Skeletal muscle cell (primary cell): ENCODE data around the gene SQSTM1.

Experiments
- DNase-seq: peaks from one replicate; pipeline ENCODE4 v3.0.0-alpha.2; 2010; ENCODE audit warnings: low read depth
- H3K4me3 ChIP-seq: 2 replicates; pipeline ENCODE4 v1.5.1; 2011; ENCODE audit warnings: low read depth, mild to moderate bottlenecking, control low read depth, low read length, moderate library complexity

SQSTM1 gene

DNA sequence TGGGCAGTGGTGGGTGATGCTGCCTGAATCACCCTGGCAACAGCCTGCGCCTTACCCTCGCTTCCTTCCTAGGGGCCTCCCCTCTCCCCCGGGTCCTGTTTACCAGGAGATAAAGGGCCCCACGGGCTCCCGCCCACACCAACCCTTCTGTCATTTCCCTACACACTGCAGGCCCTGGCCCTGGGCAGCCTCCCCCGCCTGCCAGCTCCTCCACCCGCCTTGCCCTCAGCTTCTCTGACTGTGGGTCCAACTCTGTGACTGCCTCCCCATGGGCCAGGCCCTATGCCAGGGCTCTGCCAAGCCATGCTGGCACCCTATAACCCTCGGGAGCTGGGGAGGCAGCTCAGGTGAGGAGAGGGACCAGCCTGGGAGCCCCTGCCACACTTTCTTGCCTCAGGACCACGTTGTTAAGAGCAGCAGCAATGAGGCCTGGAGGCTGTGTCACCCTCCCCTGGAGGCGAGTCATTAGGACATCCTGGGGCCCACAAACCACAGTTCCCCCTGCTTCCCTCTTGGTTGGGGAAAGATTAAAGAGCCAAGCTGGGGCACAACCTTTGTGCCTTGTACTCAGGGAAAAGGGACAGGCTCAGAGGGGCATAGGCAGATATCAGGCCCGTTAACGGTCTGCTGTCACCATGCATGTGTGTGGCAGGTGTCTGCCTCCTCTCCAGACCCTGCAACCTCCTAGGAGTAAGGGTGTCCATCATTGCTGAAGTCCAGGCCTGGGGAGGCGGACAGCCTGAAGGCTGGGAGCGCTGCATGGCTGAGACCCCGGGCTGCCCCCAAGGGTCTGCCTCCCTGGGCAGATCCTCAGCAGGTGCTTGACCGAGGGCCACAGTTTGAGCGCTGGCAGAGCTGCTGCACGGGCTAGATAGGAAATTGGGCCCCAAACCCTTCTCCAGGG is 16.8 kb upstream of the SQSTM1 start:
- H3K4me3 ChIP-seq, result no peak overlapping the region
- DNase-seq, result no peak

DNA sequence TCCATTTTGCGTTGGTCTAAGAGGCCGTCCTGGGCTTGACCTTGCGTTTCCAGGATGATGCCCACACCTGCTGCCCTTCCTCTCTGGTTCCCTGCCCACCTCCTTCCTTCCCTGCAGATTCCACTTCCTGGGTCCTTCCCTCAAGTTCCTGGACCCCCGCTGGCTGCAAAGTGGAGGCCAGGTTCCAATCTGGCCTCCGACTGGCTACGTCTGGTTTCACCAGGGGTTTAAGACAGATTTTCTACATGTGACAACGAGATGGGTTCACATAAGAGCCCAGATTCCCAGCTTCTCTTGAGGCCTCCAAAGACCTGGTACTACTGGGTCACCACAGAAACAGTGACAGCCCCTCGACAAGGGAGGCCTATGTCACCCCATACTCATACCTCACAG is 16.2 kb upstream of the SQSTM1 start:
- peak overlapping the region; percentile 77 for H3K4me3 ChIP-seq

DNA sequence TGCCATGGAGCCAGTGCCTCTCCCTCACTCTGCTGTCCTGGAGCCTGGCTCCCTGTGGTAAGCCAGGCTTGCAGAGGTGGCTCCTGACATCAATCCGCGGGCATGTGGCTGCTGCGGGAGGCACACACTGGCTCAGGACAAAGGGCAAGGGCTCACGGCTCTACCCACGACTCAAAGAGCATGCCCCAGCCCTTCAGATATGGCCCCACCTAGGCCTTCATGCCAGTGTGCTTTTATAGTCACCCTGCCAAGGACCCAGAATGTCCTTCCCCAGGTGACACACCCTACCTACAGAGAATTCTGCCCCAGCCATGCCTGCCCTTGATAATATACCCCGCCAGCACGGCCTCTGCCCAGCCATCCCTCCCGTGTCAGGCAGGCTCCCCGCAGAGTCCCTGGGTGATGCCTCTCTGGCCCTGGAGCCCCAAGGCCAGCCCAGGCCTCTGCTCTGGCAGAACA is 15.6 kb upstream of the SQSTM1 start:
- H3K4me3 ChIP-seq, result peak overlapping the region; percentile 77
- DNase-seq, result no peak

More for the DNA sequence above, 16.2 kb upstream of the SQSTM1 start:
- no peak for DNase-seq

DNA sequence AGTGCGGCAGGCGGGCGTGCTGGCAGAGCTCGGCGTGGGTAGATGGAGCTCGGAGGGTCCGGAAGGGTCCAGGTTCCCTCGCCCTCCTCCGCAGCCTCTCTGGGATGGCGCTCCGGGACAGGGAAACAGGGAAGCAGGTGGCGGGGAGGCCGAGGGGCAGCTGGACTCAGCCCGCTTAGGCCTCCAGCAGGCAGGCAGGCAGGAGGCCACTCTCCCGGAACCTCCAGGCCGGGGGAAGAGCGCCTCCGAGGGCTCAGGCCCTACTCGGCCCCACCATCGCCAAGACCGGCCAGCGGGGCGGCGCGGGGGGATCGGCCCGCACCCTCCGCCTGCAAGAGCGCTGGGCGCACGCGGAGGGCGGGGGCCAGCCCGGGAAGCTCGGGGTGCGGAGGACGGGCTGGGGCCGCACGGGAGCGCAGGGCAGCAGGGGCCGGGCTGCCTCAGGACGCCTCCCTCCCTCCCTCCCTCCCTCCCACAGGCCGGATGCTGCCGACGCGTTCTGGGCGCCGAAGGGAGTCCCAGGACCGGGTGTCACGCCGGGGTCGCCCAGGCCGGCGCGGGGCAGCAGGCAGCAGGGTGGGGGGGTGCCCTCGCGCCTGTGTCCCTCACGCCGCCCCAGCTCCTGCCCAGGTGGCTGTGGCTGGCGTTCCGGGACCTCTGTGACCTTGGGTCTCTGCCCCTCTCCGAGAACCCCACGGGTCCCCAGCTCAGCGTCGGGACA is 15.0 kb upstream of the SQSTM1 start:
- peak overlapping the region; percentile 77 for H3K4me3 ChIP-seq
- no peak for DNase-seq

DNA sequence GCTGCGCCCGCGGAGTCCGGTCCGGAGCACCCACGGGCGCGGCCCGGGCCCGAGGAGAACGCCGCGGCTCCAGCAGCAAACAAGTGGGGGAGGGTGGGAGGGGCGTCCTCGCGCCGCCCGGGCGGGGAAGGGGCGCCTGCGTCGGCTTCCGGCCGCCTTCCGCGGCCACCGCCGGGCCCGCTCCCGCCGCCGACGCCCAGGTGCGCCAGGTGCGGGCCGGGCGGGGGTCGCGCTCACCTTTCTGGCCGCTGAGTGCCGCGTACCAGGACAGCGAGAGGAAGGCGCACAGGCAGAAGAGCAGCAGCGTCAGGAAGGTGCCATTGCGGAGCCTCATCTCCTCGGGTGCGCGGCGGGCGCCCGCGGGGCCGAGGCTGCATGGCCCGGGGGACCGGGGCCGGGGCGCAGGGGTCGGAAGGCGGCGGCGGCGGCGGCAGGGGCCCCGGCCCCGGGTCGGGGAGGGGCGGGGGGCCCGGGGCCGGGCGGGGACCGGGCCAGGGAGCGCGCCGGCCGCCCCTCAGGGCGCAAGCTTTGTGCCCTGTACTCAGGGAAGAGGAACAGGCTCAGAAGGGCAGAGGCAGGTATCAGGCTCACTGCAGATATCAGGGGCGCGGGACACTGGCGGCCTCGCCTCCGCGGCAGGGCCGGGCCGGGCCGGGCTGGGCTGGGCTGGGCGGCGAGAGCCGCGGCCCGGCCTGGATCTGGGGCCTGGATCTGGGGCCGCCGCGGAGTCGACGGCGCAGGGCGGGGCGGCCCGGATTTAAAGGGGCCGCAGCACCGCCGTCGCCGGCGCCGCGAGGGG is 14.3 kb upstream of the SQSTM1 start, which contains the start of gene MGAT4B:
Gene MGAT4B, minus strand, starts transcription at position 617 of the 799 bp plus-strand sequence. Its CDS starts 283 bp downstream, at position 334.
- H3K4me3 ChIP-seq, result peak within 1 kb of the TSS; percentile 77
- DNase-seq, result peak; percentile 27

DNA sequence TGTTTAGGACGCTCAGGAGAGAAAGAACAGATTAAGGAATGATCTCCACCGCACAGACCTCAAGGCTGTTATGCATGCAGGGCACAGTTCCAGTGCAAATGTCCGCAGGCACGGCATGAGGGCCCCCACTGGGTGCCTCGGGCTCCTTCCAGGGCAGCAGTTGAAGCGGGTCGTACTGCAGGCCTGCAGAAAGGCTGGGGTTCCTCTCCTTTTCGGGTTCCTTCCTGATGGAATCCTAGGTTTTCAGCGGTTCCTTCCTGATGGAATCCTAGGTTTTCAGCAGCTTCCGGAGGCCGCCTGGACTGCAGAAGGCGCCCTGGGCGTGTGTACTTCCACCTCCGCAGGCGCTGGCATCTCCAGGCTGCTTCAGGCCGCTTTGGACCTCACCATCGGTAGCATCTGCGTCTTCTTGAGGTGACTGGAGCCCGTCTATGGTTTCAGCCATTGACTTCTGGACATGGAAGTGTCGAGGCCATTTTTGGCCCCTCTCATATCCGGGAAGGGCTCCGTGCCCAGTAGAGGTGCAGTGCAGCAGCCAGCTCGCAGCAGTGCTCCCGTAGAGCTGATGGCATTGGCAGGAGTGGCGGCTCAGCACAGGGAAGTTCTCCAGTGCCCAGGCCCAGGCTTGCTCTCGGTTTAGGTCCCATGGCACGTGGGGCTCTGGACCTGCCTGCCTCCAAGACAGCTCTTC is 8.4 kb upstream of the SQSTM1 start:
- H3K4me3 ChIP-seq, result no peak overlapping the region
- DNase-seq, result no peak

GRCh38 chr5:179812997-179813607 is 7.6 kb upstream of the SQSTM1 start:
- no peak for DNase-seq
- H3K4me3 ChIP-seq, result no peak overlapping the region

- H3K4me3 ChIP-seq, result no peak overlapping the region
- DNase-seq, result no peak
Measured at GRCh38 chr5:179814090-179814489, 6.6 kb upstream of the SQSTM1 start.

GRCh38 chr5:179815491-179816249 is 5.0 kb upstream of the SQSTM1 start:
- no peak for DNase-seq
- no peak overlapping the region for H3K4me3 ChIP-seq

- peak overlapping the region; percentile 41 for H3K4me3 ChIP-seq
- no peak for DNase-seq
Measured at GRCh38 chr5:179816401-179816795, 4.3 kb upstream of the SQSTM1 start.

DNA sequence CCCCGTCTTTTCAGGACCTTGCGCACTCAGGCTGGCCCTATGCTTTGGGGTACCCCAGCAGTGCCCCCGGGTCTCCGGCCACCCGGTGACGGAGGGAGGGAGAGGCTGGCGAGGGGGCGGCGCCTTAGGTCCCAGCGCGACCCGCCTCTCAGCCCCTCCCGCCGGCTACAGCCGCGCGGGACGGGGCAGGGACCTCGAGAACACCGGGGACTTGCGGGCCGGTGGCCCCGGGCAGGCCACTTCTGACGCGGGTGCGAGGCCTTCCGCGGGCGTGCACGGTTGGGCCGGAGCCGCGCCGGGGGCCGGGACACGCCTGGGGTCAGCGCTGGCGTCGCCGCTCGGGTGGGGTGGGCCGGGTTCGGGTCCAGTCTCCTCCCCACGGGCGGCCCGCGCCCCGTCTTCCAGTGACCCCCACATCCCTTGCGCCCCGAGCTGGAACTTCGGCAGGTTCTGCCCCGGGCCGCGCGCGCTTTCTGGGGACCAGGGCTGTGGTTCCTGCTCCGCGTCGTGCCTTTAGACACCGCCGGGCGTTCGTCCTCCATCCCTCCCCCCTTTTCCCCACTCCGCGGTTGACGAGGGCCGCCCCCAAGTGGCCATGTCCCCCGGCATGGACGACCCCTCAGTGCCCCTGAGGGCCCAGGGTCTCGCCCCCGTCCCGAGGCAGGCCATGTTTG is 3.8 kb upstream of the SQSTM1 start:
- no peak for DNase-seq
- H3K4me3 ChIP-seq, result peak overlapping the region; percentile 41

GRCh38 chr5:179817470-179817840 is 3.2 kb upstream of the SQSTM1 start:
- H3K4me3 ChIP-seq, result no peak overlapping the region

DNA sequence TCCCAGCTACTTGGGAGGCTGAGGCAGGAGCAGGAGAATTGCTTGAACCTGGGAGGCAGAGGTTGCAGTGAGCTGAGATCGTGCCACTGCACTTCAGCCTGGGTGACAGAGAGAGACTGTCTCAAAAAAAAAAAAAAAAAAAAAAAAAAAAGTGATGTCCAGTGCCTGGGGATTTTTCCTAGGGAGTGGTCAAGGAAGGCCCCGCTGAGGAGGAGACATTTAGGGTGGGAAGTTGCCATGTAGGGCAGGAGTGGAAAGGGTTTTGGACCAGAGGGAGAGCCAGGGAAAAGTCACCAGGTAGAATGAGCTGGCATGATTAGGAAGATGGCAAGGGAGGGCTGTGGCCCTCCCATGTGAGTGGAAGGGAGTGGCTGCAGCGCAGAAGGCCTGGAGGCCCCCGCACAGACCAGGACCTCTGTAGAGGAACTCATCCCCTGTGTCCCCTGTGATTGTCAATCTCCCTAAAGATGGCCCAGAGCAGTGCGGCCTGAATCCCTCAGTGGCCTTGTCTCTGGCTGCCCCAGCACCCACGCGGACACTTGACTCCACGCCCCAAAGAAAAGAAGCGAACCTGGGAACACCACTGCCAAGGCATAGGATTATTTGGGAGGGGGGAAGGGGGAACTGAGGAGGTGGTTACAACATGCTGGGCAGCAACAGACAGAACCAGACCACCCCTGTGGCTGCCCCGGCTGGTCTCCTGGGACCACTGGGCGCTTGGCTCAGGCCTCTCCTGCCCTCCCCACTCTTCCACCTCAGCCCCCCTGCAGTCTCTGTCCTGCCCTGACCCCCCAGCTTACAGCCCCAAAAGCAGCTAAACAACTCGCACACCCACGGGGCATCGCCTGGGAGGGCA is 2.6 kb upstream of the SQSTM1 start:
- no peak for DNase-seq
- no peak overlapping the region for H3K4me3 ChIP-seq

More at GRCh38 chr5:179817470-179817840, 3.2 kb upstream of the SQSTM1 start:
- DNase-seq, result no peak

- peak overlapping the region; percentile 27 for H3K4me3 ChIP-seq
- peak; percentile 82 for DNase-seq
Measured at GRCh38 chr5:179818746-179819295, 1.9 kb upstream of the SQSTM1 start.

- DNase-seq, result peak; percentile 31
- H3K4me3 ChIP-seq, result peak overlapping the region; percentile 27
Measured at GRCh38 chr5:179819296-179820126, 1.2 kb upstream of the SQSTM1 start.

GRCh38 chr5:179820127-179820482 is 600 bp upstream of the SQSTM1 start:
- DNase-seq, result no peak

More at GRCh38 chr5:179820127-179820482, 600 bp upstream of the SQSTM1 start:
- peak overlapping the region; percentile 97 for H3K4me3 ChIP-seq
